Tongue (tissue), 2 donors: ENCODE results near the gene MED12L. TPM values are rescaled to one million over a fixed set of nuclear protein-coding genes. Genes with fewer than 3 reads are reported as not detected.

ENCODE experiments used
- DNase-seq: peaks from one replicate; pipeline ENCODE4 v3.0.0-alpha.2; 2015
- total RNA-seq: library from RNA; depleted of rRNA; stranded (reverse); fragments of >200 nt; gene quantifications from one replicate; pipeline ENCODE4 v1.2.3, GENCODE V29; 2014

Gene MED12L
- total RNA-seq, 1 donor from 2014 or later = 8.5 TPM

- peak; percentile 94 for DNase-seq
These were observed 1.3 kb downstream of the MED12L start for GRCh38 chr3:151086484-151087456.

- DNase-seq = no peak
These were observed 2.2 kb downstream of the MED12L start for GRCh38 chr3:151087648-151088047.

GRCh38 chr3:151091685-151092345 is 6.4 kb downstream of the MED12L start:
- DNase-seq = no peak

- DNase-seq = no peak
These were observed 7.7 kb downstream of the MED12L start for GRCh38 chr3:151093148-151093547.

GRCh38 chr3:151093905-151094304 is 8.4 kb downstream of the MED12L start:
- DNase-seq = no peak

- DNase-seq = no peak
These were observed 11.3 kb downstream of the MED12L start for GRCh38 chr3:151096716-151097115.

GRCh38 chr3:151100076-151100475 is 14.6 kb downstream of the MED12L start:
- no peak for DNase-seq

GRCh38 chr3:151101270-151101969 is 16.0 kb downstream of the MED12L start:
- peak; percentile 53 for DNase-seq

GRCh38 chr3:151106311-151106710 is 20.8 kb downstream of the MED12L start:
- DNase-seq = no peak

GRCh38 chr3:151107177-151107576 is 21.7 kb downstream of the MED12L start:
- DNase-seq = no peak

- DNase-seq = no peak
These were observed 22.2 kb downstream of the MED12L start for GRCh38 chr3:151107701-151108100.

- DNase-seq = no peak
These were observed 23.9 kb downstream of the MED12L start for GRCh38 chr3:151109286-151109800.

- no peak for DNase-seq
These were observed 27.3 kb downstream of the MED12L start for GRCh38 chr3:151112731-151113130.

GRCh38 chr3:151113343-151113742 is 27.9 kb downstream of the MED12L start:
- DNase-seq = no peak

GRCh38 chr3:151117047-151117446 is 31.6 kb downstream of the MED12L start:
- no peak for DNase-seq

- DNase-seq = no peak
These were observed 33.7 kb downstream of the MED12L start for GRCh38 chr3:151119188-151119587.

- DNase-seq = no peak
These were observed 34.9 kb downstream of the MED12L start for GRCh38 chr3:151120409-151120808.

- DNase-seq = no peak
These were observed 35.6 kb downstream of the MED12L start for GRCh38 chr3:151121016-151121415.

- no peak for DNase-seq
These were observed 38.4 kb downstream of the MED12L start for GRCh38 chr3:151123827-151124226.

GRCh38 chr3:151124476-151124875 is 39.0 kb downstream of the MED12L start:
- no peak for DNase-seq

GRCh38 chr3:151130428-151130827 is 45.0 kb downstream of the MED12L start:
- DNase-seq = no peak

- no peak for DNase-seq
These were observed 47.7 kb downstream of the MED12L start for GRCh38 chr3:151133175-151133574.
